ENCODE results near the gene KRTAP5-10. TPM values are rescaled to one million over a fixed set of nuclear protein-coding genes. Genes with fewer than 3 reads are reported as not detected.

Gene KRTAP5-10
- total and polyA plus RNA-seq, 2 donors (not counting 3 experiments of a cell fraction or from before 2014, with no cell fraction given): not detected

- Histone ChIP-seq H3K4me3 (replicated peaks in 1 of 3; ENCODE audit: insufficient read depth in 1 of 3, low read depth in 1 of 3, low read length in 3 of 3) (no peak overlapping the region), H3K9ac (replicated peaks; ENCODE audit: extremely low read depth, insufficient read depth, low read length) (no peak overlapping the region), H3K27me3 (ENCODE audit: control insufficient read depth in 2 of 2, insufficient read depth in 2 of 2, low read length in 2 of 2) (peaks cover 0 to 5% of the 10 kb centered on the region in 2 experiments), H3K9me1 (replicated peaks; ENCODE audit: control insufficient read depth, extremely low read depth, insufficient read depth, low read length) (no peaks in the 10 kb centered on the region), H3K27ac (ENCODE audit: insufficient read depth, low read depth, low read length) (no peak overlapping the region), H3K9me3 (replicated peaks; ENCODE audit: control insufficient read depth, insufficient read depth, low read length) (no peaks in the 10 kb centered on the region), H3K4me1 (ENCODE audit: control insufficient read depth, extremely low read depth, insufficient read depth, low read length) (no peaks in the 10 kb centered on the region), H2AFZ (ENCODE audit: low read depth, low read length) (no peak overlapping the region), H3K4me2 (ENCODE audit: insufficient read depth, low read length) (no peak overlapping the region), H3K36me3 (ENCODE audit: control insufficient read depth in 2 of 2, extremely low read depth in 1 of 2, insufficient read depth in 2 of 2, low read length in 2 of 2) (no peaks in the 10 kb centered on the region), H4K20me1 (replicated peaks; ENCODE audit: control insufficient read depth, extremely low read depth, insufficient read depth, low read length) (no peaks in the 10 kb centered on the region), H3K79me2 (ENCODE audit: control insufficient read depth, insufficient read depth, low read length) (no peaks in the 10 kb centered on the region)
- CTCF ChIA-PET: interaction anchor here (1.3 kb wide), 1 partner anchor 21 kb away, joined by 5 read pairs; no protein-coding TSS in a partner anchor
- BruUV-seq (replicated peaks): no TSS peak
- DNase-seq (ENCODE audit: low read depth, low spot score) (no peak), FAIRE-seq (no peak)
- POLR2A ChIA-PET: no interaction called here
- TF ChIP-seq, protein P1, sequence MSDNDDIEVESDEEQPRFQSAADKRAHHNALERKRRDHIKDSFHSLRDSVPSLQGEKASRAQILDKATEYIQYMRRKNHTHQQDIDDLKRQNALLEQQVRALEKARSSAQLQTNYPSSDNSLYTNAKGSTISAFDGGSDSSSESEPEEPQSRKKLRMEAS (IDR thresholded peaks at IDR 0.05; ENCODE audit: insufficient read depth, insufficient read length): no peak
- TF ChIP-seq POLR2AphosphoS5 (IDR thresholded peaks at IDR 0.05; ENCODE audit: insufficient read depth, low read depth, low read length) (no peak), EZH2 (IDR thresholded peaks at IDR 0.05; ENCODE audit: borderline replicate concordance, low read depth, low read length, severe bottlenecking) (no peak), MYC (IDR thresholded peaks at IDR 0.05; ENCODE audit: low read depth, low read length) (no peak), GATA2 (IDR thresholded peaks at IDR 0.05; ENCODE audit: insufficient read depth, insufficient read length, low read depth, low read length) (no peak), POLR2A (IDR thresholded peaks at IDR 0.05; ENCODE audit: low read depth, low read length) (no peak), JUN (IDR thresholded peaks at IDR 0.05; ENCODE audit: borderline replicate concordance, insufficient read depth, insufficient read length, low read depth) (no peak), FOS (IDR thresholded peaks at IDR 0.05; ENCODE audit: borderline replicate concordance, insufficient read depth, low read length) (no peak)
- TF ChIP-seq, protein P2, sequence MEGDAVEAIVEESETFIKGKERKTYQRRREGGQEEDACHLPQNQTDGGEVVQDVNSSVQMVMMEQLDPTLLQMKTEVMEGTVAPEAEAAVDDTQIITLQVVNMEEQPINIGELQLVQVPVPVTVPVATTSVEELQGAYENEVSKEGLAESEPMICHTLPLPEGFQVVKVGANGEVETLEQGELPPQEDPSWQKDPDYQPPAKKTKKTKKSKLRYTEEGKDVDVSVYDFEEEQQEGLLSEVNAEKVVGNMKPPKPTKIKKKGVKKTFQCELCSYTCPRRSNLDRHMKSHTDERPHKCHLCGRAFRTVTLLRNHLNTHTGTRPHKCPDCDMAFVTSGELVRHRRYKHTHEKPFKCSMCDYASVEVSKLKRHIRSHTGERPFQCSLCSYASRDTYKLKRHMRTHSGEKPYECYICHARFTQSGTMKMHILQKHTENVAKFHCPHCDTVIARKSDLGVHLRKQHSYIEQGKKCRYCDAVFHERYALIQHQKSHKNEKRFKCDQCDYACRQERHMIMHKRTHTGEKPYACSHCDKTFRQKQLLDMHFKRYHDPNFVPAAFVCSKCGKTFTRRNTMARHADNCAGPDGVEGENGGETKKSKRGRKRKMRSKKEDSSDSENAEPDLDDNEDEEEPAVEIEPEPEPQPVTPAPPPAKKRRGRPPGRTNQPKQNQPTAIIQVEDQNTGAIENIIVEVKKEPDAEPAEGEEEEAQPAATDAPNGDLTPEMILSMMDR (IDR thresholded peaks at IDR 0.05; ENCODE audit: extremely low read depth in 1 of 2, insufficient read depth in 1 of 2, low read depth in 1 of 2, low read length in 2 of 2): no peak
- dilution Hi-C loops (cut with MboI; ENCODE audit: extremely low pct_ligation_motif_present, low sequenced_read_pairs): no loop called here
- intact Hi-C loops (cut with micrococcal nuclease): no loop called here
Measured at GRCh38 chr11:71558996-71559395, 6.4 kb upstream of the KRTAP5-10 start.
